ENCODE data around the gene EPB41L5.

The EPB41L5 gene

GRCh38 chr2:120218181-120218580, 205.3 kb downstream of the EPB41L5 start:
- no peak for DNase-seq
- in situ Hi-C loops (cut with MboI; ENCODE audit: low pct_unique_long_range_greater_than_20kb, low sequenced_read_pairs): no loop called here

- no peak for DNase-seq
- in situ Hi-C loops (cut with MboI; ENCODE audit: low pct_unique_long_range_greater_than_20kb, low sequenced_read_pairs): no loop called here
Measured at GRCh38 chr2:120219291-120219690, 206.4 kb downstream of the EPB41L5 start.

- DNase-seq: no peak
- in situ Hi-C loops (cut with MboI; ENCODE audit: low pct_unique_long_range_greater_than_20kb, low sequenced_read_pairs): no loop called here
Measured at GRCh38 chr2:120219766-120220165, 206.9 kb downstream of the EPB41L5 start.

- no peak for DNase-seq
- in situ Hi-C loops (cut with MboI; ENCODE audit: low pct_unique_long_range_greater_than_20kb, low sequenced_read_pairs): no loop called here
Measured at GRCh38 chr2:120220756-120221155, 207.9 kb downstream of the EPB41L5 start.

GRCh38 chr2:120221616-120222015, 208.7 kb downstream of the EPB41L5 start:
- DNase-seq: no peak
- in situ Hi-C loops (cut with MboI; ENCODE audit: low pct_unique_long_range_greater_than_20kb, low sequenced_read_pairs): no loop called here

GRCh38 chr2:120222186-120223033, 209.5 kb downstream of the EPB41L5 start:
- no peak for DNase-seq
- in situ Hi-C loops (cut with MboI; ENCODE audit: low pct_unique_long_range_greater_than_20kb, low sequenced_read_pairs): no loop called here

GRCh38 chr2:120223034-120223912, 210.4 kb downstream of the EPB41L5 start, which contains the start of gene TMEM185B:
TMEM185B (minus strand) TSS chr2:120223400; CDS start chr2:120222976, 424 bp downstream.
- in situ Hi-C loops (cut with MboI; ENCODE audit: low pct_unique_long_range_greater_than_20kb, low sequenced_read_pairs): no loop called here
- DNase-seq: peak; percentile 79

GRCh38 chr2:120224256-120224655, 211.4 kb downstream of the EPB41L5 start:
- in situ Hi-C loops (cut with MboI; ENCODE audit: low pct_unique_long_range_greater_than_20kb, low sequenced_read_pairs): no loop called here
- no peak for DNase-seq

GRCh38 chr2:120224735-120225548, 212.1 kb downstream of the EPB41L5 start:
- no peak for DNase-seq
- in situ Hi-C loops (cut with MboI; ENCODE audit: low pct_unique_long_range_greater_than_20kb, low sequenced_read_pairs): no loop called here

GRCh38 chr2:120225549-120226065, 212.7 kb downstream of the EPB41L5 start:
- in situ Hi-C loops (cut with MboI; ENCODE audit: low pct_unique_long_range_greater_than_20kb, low sequenced_read_pairs): no loop called here
- DNase-seq: no peak

- in situ Hi-C loops (cut with MboI; ENCODE audit: low pct_unique_long_range_greater_than_20kb, low sequenced_read_pairs): no loop called here
- DNase-seq: no peak
Measured at GRCh38 chr2:120226316-120226715, 213.4 kb downstream of the EPB41L5 start.

- in situ Hi-C loops (cut with MboI; ENCODE audit: low pct_unique_long_range_greater_than_20kb, low sequenced_read_pairs): no loop called here
Measured at GRCh38 chr2:120227111-120227991, 214.5 kb downstream of the EPB41L5 start.

GRCh38 chr2:120228503-120228902, 215.6 kb downstream of the EPB41L5 start:
- in situ Hi-C loops (cut with MboI; ENCODE audit: low pct_unique_long_range_greater_than_20kb, low sequenced_read_pairs): no loop called here
- no peak for DNase-seq

More at GRCh38 chr2:120227111-120227991, 214.5 kb downstream of the EPB41L5 start:
- no peak for DNase-seq

Data from KBM-7 (cell line).